ENCODE results near the gene PLEKHG1.

- TF ChIP-seq, protein P1, sequence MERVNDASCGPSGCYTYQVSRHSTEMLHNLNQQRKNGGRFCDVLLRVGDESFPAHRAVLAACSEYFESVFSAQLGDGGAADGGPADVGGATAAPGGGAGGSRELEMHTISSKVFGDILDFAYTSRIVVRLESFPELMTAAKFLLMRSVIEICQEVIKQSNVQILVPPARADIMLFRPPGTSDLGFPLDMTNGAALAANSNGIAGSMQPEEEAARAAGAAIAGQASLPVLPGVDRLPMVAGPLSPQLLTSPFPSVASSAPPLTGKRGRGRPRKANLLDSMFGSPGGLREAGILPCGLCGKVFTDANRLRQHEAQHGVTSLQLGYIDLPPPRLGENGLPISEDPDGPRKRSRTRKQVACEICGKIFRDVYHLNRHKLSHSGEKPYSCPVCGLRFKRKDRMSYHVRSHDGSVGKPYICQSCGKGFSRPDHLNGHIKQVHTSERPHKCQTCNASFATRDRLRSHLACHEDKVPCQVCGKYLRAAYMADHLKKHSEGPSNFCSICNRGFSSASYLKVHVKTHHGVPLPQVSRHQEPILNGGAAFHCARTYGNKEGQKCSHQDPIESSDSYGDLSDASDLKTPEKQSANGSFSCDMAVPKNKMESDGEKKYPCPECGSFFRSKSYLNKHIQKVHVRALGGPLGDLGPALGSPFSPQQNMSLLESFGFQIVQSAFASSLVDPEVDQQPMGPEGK (CRISPR knock-in tag; IDR thresholded peaks at IDR 0.05; ENCODE audit: borderline replicate concordance): no peak
- TF ChIP-seq ZNF565 (CRISPR knock-in tag; conservative IDR thresholded peaks at IDR 0.05; ENCODE audit: low read depth): no peak
- no peak for TF ChIP-seq BACH2 (CRISPR knock-in tag; IDR thresholded peaks at IDR 0.05; ENCODE audit: borderline replicate concordance)
- TF ChIP-seq, protein P2, sequence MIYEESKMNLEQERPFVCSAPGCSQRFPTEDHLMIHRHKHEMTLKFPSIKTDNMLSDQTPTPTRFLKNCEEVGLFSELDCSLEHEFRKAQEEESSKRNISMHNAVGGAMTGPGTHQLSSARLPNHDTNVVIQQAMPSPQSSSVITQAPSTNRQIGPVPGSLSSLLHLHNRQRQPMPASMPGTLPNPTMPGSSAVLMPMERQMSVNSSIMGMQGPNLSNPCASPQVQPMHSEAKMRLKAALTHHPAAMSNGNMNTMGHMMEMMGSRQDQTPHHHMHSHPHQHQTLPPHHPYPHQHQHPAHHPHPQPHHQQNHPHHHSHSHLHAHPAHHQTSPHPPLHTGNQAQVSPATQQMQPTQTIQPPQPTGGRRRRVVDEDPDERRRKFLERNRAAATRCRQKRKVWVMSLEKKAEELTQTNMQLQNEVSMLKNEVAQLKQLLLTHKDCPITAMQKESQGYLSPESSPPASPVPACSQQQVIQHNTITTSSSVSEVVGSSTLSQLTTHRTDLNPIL (CRISPR knock-in tag; IDR thresholded peaks at IDR 0.05; ENCODE audit: low read depth): no peak
- no peak for TF ChIP-seq ESRRG (CRISPR knock-in tag; IDR thresholded peaks at IDR 0.05)
Measured at GRCh38 chr6:150579611-150580010, 20.1 kb upstream of the PLEKHG1 start.
